Activated T-cell treated with anti-CD3 and anti-CD28 coated beads for 1 hour (primary cell): ENCODE measurements around the gene FNDC3B.
"Not testable (repeated sequence)": the region's sequence is repeated elsewhere in the genome, so short reads cannot be mapped to it uniquely, and the experiment has no call there.

Source experiments
- DNase-seq: peaks from one replicate; pipeline ENCODE4 v3.0.0-alpha.2; 2020; ENCODE audit warnings: low read depth

FNDC3B gene

DNA sequence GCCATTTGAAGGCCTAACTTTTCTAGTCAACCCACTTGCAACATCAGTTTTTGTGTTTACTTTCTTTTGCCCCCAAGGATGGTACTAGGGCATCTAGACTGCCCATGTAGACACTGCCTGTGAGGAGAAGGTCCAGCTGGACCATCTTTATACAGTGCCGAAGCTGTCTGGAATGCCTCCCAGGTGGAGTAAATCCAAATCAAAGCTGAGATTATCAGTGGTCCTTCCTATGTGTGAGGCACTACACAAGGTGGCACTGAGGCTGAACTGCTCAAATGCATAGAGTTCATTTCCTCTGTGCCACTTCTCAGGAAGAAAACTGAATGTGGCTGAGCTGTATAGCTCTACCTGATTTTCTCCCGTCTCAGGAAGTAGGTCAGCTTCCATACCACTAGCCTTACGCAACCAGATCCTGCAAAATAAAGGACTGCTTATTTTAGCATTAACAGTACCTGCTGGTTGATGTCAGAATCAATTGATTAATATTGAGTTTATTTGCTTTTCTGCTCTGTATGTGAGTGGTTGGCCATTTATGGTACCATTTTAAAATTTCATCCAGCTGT, 302.8 kb downstream of the FNDC3B start:
- no peak for DNase-seq

DNA sequence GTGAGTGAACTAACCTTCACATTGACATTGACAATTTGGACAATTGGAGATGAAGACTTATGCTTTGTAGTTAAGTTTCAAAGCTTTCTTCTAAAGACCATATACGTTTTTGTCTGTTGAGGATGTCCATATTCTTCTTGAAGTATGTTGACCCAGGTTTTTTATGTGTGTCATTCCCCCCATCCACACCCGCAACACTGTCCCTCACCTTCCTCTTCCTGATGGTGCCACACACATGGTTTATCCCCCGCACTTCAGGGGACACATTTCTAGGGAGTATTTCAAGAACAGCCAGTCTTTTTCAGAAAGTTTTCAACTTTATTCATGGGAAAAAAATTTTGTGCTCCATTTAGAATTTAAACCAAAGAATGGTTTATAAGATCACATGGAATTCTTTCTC, 303.7 kb downstream of the FNDC3B start:
- no peak for DNase-seq

DNA sequence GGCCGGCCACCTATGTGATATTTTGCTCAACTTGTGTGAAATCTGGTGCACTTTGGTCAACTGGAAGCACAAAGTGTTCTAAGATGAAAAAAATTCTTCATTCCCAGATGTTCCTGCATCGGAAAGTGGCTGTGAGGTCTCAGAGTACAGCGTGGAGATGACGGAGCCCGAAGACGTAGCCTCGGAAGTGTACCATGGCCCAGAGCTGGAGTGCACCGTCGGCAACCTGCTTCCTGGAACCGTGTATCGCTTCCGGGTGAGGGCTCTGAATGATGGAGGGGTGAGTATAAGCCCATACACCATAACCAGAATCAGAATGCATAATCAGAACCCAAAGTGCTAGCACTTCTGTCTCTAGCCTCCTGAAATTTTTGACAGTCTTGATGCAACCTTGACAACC, 304.6 kb downstream of the FNDC3B start:
- no peak for DNase-seq

GRCh38 chr3:172346161-172346560, 306.8 kb downstream of the FNDC3B start:
- no peak for DNase-seq

DNA sequence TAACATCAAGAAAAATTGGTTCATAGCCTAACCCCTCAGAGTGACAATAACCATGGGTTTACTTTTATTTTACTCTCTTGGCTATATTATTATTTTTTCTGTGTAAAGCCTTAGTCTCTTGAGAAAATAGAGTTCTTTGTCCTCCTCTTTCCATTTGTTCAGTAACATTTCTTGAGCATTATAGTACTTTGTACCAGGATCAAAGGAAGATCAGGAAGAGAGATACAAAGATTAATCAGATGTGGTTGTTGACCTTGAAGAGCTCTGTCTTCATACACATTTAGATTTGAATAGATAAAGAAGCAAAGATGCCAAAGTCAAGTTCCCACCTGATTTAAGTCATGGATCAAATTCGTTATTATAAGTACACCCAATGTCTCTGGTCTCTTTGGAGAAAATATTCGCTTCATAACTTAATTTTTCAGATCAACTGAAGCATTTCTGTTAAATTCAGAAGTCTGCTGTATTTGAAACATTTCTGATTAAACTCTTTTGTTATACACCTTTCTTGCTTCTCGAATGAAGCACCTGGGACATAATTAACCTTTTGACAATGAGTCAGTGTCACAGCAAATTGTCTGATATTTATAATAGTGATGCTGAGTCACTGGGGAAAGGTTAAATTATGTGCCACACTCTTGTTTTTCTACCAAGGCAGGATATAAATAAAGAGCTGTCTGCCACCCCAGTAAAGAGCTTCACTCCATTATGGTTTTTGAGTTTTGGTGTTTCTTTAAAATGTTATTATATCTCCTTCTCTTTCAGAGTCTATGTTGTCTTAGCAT, 308.7 kb downstream of the FNDC3B start:
- DNase-seq, result no peak

DNA sequence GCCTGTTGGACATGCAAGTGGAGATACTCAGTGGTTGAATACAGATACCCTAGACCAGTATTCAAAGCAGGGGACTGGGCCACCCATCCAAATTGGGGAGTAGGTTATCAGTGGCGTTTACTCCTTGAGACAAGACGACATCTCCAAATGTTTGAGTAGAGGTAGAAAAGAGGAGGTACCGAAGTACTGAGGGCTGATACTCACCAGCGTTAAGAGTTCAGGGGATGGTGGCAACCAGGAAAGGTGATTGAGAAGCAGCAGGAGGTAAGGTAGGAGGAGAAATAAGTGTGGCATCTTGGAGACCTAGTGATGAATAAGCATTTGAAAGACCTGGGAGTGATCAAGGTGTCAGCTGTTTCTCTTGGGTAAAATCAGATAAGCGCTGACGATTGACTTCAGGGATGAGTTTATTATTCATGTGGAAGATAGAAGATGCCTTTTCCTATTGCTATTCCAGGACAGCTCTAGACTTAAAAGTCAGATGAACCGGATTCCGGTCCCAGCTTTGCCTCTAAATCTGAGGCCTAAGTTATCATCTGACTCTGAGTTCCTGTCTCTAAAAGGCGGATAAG, 312.6 kb downstream of the FNDC3B start:
- DNase-seq, result no peak

- DNase-seq, result no peak
Observed at GRCh38 chr3:172352786-172353185, 313.4 kb downstream of the FNDC3B start.

DNA sequence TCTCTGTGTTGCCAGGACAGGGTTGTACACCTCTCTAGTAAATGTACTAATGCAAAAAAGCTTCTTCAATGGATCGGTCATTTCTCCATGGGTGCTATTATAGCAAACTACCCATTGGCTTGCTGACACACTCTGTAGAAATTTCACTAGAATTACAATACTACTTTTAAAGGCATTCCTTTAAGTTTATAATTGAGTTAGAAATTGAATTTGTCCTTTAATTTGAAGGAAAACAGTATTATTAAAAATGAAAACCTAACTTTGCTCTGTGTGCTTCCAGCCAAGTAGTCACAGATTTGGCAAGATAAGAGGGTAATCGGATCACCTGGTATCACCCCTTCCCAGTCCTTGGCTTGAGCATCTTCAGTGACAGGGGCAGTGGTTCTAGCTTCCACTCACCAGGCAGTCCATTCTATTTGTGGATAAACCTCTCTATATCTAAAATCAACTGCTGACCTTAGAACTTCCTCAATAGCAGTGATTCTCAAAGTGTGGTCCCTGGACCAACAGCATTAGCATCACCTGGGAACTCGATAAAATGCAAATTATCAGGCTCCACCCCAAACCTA, 315.6 kb downstream of the FNDC3B start:
- no peak for DNase-seq

DNA sequence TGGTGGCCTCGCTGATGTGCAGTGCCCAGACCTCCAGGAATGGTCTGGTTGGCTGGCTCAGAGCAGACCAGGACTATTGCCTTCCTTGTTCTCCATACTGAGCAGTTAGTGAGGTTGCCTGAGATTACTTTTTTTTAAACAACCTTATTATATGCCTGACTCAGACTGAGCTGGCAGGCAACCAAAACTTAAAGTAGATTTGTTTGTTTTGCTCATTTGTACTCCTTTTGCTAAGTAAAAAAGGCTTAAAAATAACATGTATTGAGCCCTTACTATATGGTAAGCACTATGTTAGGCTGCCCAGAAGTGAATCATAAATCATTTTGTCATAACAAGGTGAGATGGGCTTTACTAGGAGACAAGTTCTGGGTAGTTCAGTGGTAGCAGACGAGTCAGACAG, 316.5 kb downstream of the FNDC3B start:
- no peak for DNase-seq

GRCh38 chr3:172356427-172356826, 317.0 kb downstream of the FNDC3B start:
- DNase-seq, result no peak

DNA sequence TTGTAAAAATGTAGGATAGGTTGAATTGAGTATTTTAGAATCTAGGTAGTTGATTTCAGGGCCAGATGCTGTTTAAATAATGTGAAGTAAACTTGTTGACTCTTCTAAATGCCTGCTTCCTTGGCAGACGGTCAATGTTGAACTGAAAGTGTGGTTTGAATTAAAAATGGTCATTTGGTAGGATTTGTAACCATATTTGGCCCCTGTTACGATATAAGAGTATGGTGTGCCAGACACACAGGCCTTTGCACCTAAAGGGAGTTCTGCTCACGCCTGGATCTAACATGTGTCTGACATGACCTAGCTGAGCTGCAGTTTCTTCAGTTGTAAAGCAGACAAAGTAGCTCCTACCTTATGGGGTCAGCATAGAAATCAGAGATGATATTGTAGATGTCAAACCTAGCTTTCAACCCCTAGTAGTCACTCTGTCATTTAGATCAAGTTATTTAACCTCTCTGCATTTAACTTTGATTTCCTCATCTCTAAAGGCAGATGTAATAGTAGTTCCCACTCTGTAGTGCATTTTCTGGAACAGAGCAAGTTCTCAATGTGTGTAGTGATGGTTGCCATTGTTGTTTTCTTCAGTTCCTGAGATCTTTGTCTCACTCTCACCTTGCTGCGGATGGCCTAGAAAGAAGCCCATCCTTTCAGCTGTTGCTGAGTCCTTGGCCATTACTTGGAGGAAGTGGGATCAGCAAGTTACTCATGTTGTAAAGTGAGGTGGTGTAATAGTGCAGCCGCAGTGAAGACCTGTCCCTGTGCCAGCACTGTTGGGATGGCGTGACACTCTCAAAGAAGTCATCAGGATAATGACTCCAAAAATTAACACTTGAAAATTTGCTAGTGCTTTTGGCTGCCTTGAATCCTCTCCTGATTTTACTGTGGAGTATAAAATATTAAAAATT, 318.7 kb downstream of the FNDC3B start:
- no peak for DNase-seq

DNA sequence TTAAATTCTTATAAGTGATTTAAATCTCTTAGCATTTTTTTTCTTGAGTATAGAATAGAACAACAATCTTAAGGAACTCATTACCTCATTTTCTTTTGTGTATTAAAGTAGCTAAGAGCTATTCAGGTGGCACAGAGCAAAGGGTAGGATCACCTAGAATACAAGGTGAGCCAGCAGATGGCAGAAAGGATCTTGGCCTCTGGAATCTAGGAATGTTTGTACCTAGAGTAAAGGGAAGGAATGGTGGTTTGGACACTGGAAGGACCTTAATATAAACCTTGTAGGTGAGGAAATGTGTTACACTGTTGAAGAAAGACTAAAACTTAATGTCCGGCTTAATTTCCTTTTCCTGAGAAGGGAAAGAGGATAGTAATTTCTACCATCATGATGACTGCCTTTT, 319.9 kb downstream of the FNDC3B start:
- DNase-seq, result no peak

DNA sequence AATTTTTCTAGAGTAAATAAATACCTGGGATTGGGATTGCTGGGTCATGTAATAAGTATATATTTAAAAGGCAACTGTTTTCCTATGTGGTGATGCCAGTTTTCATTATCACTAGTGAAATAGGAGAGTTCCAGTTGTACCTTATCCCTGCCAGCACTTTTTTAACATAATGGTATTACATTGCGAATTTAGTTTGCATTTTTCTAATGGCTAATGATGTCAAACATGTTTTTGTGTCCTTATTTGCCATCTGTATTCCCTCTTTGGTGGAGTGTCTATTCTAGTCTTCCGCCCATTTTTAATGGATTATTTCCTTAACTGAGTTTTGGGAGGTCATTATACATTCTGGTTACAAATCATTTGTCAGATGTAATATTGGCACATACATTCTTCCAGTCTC, 320.6 kb downstream of the FNDC3B start:
- no peak for DNase-seq

DNA sequence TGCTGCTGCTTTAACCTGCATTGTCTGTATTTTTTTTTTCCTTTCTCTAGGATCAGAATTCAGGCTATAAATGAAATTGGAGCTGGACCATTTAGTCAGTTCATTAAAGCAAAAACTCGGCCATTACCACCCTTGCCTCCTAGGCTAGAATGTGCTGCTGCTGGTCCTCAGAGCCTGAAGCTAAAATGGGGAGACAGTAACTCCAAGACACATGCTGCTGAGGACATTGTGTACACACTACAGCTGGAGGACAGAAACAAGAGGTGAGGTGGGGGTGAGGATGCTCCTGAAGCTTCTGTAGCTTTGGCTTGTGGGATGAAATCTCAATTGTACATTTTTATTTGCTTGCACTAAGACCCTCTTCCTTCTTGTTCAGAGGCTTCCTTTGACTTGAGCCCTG, 323.2 kb downstream of the FNDC3B start:
- DNase-seq, result no peak

DNA sequence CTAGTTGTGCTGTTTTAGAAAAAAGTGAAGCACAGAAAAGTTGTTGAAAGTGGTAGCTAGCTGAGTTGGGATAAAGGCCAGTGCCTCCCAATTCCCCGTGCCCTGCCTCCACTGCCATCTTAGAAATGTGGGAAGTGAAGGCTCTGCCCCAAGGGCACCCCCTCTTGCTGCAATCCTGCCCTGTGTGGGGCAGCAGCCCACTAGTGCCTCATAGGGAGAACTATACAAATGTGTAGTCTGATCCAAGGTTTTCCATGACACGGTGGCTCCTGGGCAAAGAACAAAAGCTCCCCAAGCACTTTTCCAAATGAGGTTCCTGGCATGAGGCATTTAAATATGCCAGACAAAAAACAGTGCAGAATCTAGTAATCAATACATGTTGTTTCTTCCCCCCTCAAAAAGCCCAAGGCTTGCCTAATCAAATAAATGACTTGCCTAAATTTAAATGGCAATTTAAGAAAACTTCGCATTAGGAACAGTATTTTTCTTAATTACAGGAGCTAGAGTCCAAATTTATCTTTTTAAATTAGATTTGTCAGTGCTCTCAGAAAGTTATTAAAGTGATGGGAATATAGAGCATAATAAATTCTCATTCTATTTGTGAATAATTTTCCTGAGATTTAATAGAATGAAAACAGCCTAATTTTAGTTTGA, 325.1 kb downstream of the FNDC3B start:
- DNase-seq, result no peak

DNA sequence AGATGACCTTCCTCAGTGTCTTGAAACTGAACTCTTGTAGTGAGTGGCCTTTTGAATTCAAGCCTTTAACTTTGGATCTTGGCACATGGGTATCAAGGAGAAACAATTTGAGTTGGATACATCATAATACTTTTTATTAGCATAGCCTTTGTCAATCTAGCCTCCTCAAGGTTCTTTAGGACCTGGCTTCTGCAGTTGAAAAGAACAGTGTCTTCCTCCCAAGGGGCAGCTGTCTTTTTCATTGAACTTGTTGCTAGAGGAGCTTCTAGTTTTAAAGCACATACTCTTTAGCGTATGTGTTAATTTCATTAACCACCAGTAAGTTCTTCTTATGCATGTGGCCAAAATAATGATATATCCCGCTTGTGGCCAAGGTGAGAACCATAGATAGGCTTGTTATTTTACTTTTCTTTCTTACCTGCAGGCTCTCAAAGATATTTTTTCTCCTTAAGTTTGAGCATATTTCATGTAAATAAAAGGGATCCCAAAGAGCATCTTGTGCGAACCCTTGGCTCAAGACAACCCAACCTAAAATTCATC, 325.7 kb downstream of the FNDC3B start:
- no peak for DNase-seq

DNA sequence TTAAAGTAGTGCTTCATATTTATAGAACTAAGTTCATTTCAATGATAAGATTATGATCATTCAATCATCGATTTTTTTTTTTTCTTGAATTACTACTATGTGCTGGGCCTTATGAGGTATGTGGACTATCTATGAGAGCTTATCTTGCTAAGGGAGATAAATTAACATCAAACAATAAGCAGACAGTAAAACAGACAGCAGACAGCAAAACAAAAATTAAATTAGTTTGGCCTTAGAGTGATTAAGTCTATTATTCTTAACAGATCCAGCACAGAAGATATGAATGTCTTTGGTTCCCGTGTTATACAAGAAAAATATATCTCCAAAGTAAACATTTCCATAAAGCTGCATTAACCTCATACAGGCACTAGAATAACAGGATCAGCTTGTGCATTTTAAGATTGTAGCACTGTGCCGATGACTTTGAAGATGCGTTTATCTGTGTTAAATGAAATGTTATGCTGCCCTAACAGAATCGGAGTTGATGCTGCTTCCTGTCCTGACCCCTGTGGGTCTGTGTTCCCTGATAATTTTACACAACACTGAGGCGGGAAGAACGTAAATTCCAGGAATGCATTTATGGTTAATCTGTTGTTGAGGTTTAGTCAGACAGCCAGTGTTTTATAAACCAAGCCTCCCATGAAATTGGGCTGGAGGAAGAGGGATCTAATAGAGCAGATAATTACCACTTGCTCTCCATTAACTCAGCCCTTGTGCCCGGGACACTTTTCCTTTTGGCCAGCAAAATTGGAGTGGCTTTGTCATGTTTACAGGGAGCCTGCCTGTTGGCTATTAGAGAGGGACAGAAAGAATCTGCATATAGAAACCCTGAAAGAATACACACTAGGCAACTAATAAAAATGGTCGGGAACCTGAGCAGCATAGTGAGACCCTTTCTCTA, 328.1 kb downstream of the FNDC3B start:
- no peak for DNase-seq

GRCh38 chr3:172368556-172368955, 329.2 kb downstream of the FNDC3B start:
- not testable (repeated sequence) for DNase-seq

- DNase-seq, result no peak
Observed at GRCh38 chr3:172369590-172370259, 330.3 kb downstream of the FNDC3B start.

- no peak for DNase-seq
Observed at GRCh38 chr3:172370419-172370818, 331.0 kb downstream of the FNDC3B start.
